GM12878 (cell line): ENCODE measurements around the gene RGS16. TPM values are rescaled to one million over a fixed set of nuclear protein-coding genes. Genes with fewer than 3 reads are reported as not detected.

Source experiments
- ATAC-seq: fragments of 200-7000 bp; cut with Tn5 transposase; 3 replicates; pipeline ENCODE4 v1.9.1; 2020; ENCODE audit warnings: mild to moderate bottlenecking, moderate library complexity
- BruUV-seq: library from RNA; stranded (reverse); fragments of 400-500 nt; replicated peaks from 2 replicates; lab custom pipeline; 2021; lab: Mats Ljungman, UMichigan
- CTCF ChIA-PET: fragments of 300-600 bp; sonication (Branson Sonifier 250); formaldehyde crosslinking; extraction: SDS; loops from one replicate; lab custom pipeline; 2021; ENCODE audit warnings: inconsistent platforms; lab: Yijun Ruan, JAX
- POLR2A ChIA-PET: fragments of 350-600 bp; formaldehyde crosslinking; extraction: SDS; loops from one replicate; lab custom pipeline; 2021; ENCODE audit warnings: inconsistent platforms; lab: Charles Lee
- RAD21 ChIA-PET: fragments of 300-600 bp; sonication (Branson Sonifier 250); formaldehyde crosslinking; loops from one replicate; lab custom pipeline; 2023; ENCODE audit warnings: antibody characterized with exemption; ENCODE audit not compliant: unreplicated experiment; lab: Charles Lee
- SMC1A ChIA-PET: fragments of 300-600 bp; sonication (Branson Sonifier 250); formaldehyde crosslinking; loops from one replicate; lab custom pipeline; 2023; ENCODE audit not compliant: unreplicated experiment, uncharacterized antibody; lab: Charles Lee
- DNase-seq: peaks from one replicate; pipeline ENCODE4 v3.0.0-alpha.2; 2011; ENCODE audit warnings: low read depth, low spot score
- FAIRE-seq: peaks from 3 replicates; lab custom pipeline; 2011; peaks lifted over from hg19 to GRCh38; lab: Jason Lieb, UNC
- H2AFZ ChIP-seq: 2 replicates; pipeline ENCODE4 v1.6.0; 2011; ENCODE audit warnings: low read depth, low read length, control low read depth; ENCODE audit not compliant: control insufficient read depth
- H3K27ac ChIP-seq: 2 replicates; pipeline ENCODE4 v1.5.1; 2011; ENCODE audit warnings: control low read depth; ENCODE audit not compliant: control insufficient read depth, insufficient read depth
- H3K27me3 ChIP-seq, 2 experiments: replicated peaks in 1 of 2; 2 replicates each; pipeline versions ENCODE4 v1.6.0 to v1.6.1; 2011; ENCODE audit warnings: low read length in 1 of 2; ENCODE audit not compliant: control insufficient read depth in 2 of 2, insufficient read depth in 2 of 2
- H3K36me3 ChIP-seq, 2 experiments: 2 replicates each; pipeline ENCODE4 v1.5.1; 2011; ENCODE audit warnings: low read length in 1 of 2; ENCODE audit not compliant: control insufficient read depth in 2 of 2, insufficient read depth in 2 of 2
- H3K4me1 ChIP-seq: 2 replicates; pipeline ENCODE4 v1.6.1; 2011; ENCODE audit warnings: mild to moderate bottlenecking, low read length, moderate library complexity, mixed read lengths; ENCODE audit not compliant: control insufficient read depth, insufficient read depth
- H3K4me2 ChIP-seq: 2 replicates; pipeline ENCODE4 v1.6.0; 2011; ENCODE audit warnings: control low read depth; ENCODE audit not compliant: control insufficient read depth, insufficient read depth
- H3K4me3 ChIP-seq: fragments of 200-600 bp; sonication (generic); 2 replicates; pipeline ENCODE4 v1.5.1; 2016
- H3K79me2 ChIP-seq: 2 replicates; pipeline ENCODE4 v1.6.0; 2011; ENCODE audit warnings: low read length; ENCODE audit not compliant: control insufficient read depth, insufficient read depth
- H3K9ac ChIP-seq: 2 replicates; pipeline ENCODE4 v1.8.0; 2011; ENCODE audit warnings: low read length, control low read depth, mixed read lengths; ENCODE audit not compliant: control insufficient read depth, insufficient read depth
- H3K9me3 ChIP-seq: replicated peaks from 3 replicates; pipeline ENCODE4 v1.5.1; 2011; ENCODE audit warnings: mild to moderate bottlenecking, low read length; ENCODE audit not compliant: control insufficient read depth, insufficient read depth
- H4K20me1 ChIP-seq: 2 replicates; pipeline ENCODE4 v1.6.0; 2011; ENCODE audit not compliant: control insufficient read depth, insufficient read depth
- BACH1 ChIP-seq: fragments of 450-650 bp; IDR thresholded peaks from 2 replicates; pipeline ENCODE4 v1.6.1; 2017; ENCODE audit warnings: mild to moderate bottlenecking, borderline replicate concordance
- MTA2 ChIP-seq: fragments of 450-650 bp; IDR thresholded peaks from 2 replicates; pipeline ENCODE4 v1.6.1; 2016; ENCODE audit warnings: low read depth, mild to moderate bottlenecking, moderate library complexity
- NFIC ChIP-seq: IDR thresholded peaks from 2 replicates; pipeline ENCODE4 v1.6.1; 2012; ENCODE audit warnings: low read depth, mild to moderate bottlenecking, inconsistent platforms, low read length, moderate library complexity
- RFX5 ChIP-seq: IDR thresholded peaks from 2 replicates; pipeline ENCODE4 v1.6.1; 2011; ENCODE audit warnings: low read depth, low read length, improper control_type of control experiment
- STAT1 ChIP-seq: fragments of 450-650 bp; conservative IDR thresholded peaks from 2 replicates; pipeline ENCODE4 v1.6.1; 2014; ENCODE audit warnings: antibody characterized with exemption, mild to moderate bottlenecking
- TARDBP ChIP-seq: IDR thresholded peaks from 2 replicates; pipeline ENCODE4 v1.6.1; 2016; ENCODE audit warnings: borderline replicate concordance
- TBL1XR1 ChIP-seq: IDR thresholded peaks from 2 replicates; pipeline ENCODE4 v1.6.1; 2012; ENCODE audit warnings: low read depth, low read length, improper control_type of control experiment
- ZSCAN29 ChIP-seq: fragments of 450-650 bp; IDR thresholded peaks from 2 replicates; pipeline ENCODE4 v1.6.1; 2017; ENCODE audit warnings: mild to moderate bottlenecking, moderate library complexity
- WGBS: methylation state at CpG from one replicate; pipeline ENCODE4 v1.1.6; 2016; ENCODE audit warnings: low lambda C conversion rate; ENCODE audit not compliant: insufficient replicate concordance, insufficient coverage; ENCODE audit errors: missing lambda C conversion rate; 5-methylcytosine and 5-hydroxymethylcytosine counted together
- in situ Hi-C: fragments of 300-500 bp; cut with MboI; formaldehyde crosslinking; loops from 9 replicates; pipeline ENCODE4 v1.14.3; 2018; ENCODE audit warnings: mixed read lengths
- intact Hi-C: fragments of 100-400 bp; cut with micrococcal nuclease; formaldehyde crosslinking; loops from one replicate; pipeline ENCODE4 v1.14.2; 2022; ENCODE audit not compliant: unreplicated experiment
- polyA plus RNA-seq, 11 experiments: library from polyadenylated mRNA; depleted of rRNA in 4 of 11; unstranded in 6 of 11; stranded (reverse) in 5 of 11; fragments of >200 nt; fragmentation: Nextera tagmentation in 4 of 11; fragmentation: Illumina TruSeq in 1 of 11; extraction: Ambion mirVana in 4 of 11; extraction: Trizol in 1 of 11; gene quantifications; 1 replicate in 1 of 11; 2 replicates in 10 of 11; pipeline versions ENCODE4 v1.2.1 to v1.2.3, GENCODE V29; 2011 to 2016; ENCODE audit warnings: inconsistent platforms in 2 of 11, missing spikeins in 2 of 11, low read depth in 1 of 11
- total RNA-seq, 4 experiments: library from RNA; depleted of rRNA in 3 of 4; stranded (reverse); fragments of >200 nt in 3 of 4; fragmentation: Illumina TruSeq in 1 of 4; extraction: Trizol in 1 of 4; gene quantifications; 2 replicates each; pipeline versions ENCODE4 v1.2.1 to v1.2.3, GENCODE V29; 2013 to 2021
- TF ChIP-seq, protein P1 (sequence below): IDR thresholded peaks from 2 replicates; pipeline ENCODE4 v1.6.1; 2011; ENCODE audit warnings: mild to moderate bottlenecking, low read depth, low read length, moderate library complexity; ENCODE audit not compliant: insufficient replicate concordance
- TF ChIP-seq, protein P2 (sequence below): fragments of 450-650 bp; conservative IDR thresholded peaks from 2 replicates; pipeline ENCODE4 v1.6.1; 2017; ENCODE audit warnings: mild to moderate bottlenecking, moderate library complexity

The RGS16 gene
- total and polyA plus RNA-seq, 10 of the 15 experiments (the other 5 are each of a cell fraction or from before 2014, with no cell fraction given), result 16.4 to 58.2 (median 44.6) TPM

DNA sequence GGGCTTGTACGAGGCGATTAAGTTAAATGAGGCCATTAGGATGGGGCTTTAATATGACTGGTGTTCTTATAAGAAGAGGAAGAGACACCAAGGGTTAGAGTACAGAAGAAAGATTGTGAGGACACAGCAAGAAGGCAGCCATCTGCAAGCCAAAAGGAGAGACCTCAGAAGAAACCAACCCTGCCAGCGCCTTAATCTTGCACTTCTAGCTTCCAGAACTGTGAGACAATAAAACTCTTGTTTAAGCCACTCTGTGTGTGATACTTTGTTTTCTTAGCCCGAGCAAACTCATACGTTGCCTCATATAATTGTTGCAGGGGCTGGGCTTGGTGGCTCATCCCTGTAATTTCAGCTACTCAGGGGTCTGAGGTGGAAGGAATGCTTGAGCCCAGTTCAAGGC lies 33.6 kb upstream of the RGS16 start:
- RAD21 ChIA-PET, result interaction anchor here (0.8 to 1.9 kb wide), 3 partner anchors 12 to 35 kb away, joined by 3 to 5 read pairs (median 3); no protein-coding TSS in a partner anchor
- no peaks in the 10 kb centered on the region for H4K20me1 ChIP-seq
- no peak for DNase-seq
- H3K27ac ChIP-seq, result no peak overlapping the region
- FAIRE-seq, result no peak
- no peaks in the 10 kb centered on the region for H3K79me2 ChIP-seq
- no peak for TF ChIP-seq BACH1
- TF ChIP-seq, protein P1, sequence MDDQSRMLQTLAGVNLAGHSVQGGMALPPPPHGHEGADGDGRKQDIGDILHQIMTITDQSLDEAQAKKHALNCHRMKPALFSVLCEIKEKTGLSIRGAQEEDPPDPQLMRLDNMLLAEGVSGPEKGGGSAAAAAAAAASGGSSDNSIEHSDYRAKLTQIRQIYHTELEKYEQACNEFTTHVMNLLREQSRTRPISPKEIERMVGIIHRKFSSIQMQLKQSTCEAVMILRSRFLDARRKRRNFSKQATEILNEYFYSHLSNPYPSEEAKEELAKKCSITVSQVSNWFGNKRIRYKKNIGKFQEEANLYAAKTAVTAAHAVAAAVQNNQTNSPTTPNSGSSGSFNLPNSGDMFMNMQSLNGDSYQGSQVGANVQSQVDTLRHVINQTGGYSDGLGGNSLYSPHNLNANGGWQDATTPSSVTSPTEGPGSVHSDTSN, result no peak
- TF ChIP-seq MTA2, result no peak
- TF ChIP-seq RFX5, result no peak
- no peak for TF ChIP-seq STAT1
- no peak for TF ChIP-seq NFIC
- no peak for TF ChIP-seq TBL1XR1
- TF ChIP-seq TARDBP, result no peak
- TF ChIP-seq ZSCAN29, result no peak
- TF ChIP-seq, protein P2, sequence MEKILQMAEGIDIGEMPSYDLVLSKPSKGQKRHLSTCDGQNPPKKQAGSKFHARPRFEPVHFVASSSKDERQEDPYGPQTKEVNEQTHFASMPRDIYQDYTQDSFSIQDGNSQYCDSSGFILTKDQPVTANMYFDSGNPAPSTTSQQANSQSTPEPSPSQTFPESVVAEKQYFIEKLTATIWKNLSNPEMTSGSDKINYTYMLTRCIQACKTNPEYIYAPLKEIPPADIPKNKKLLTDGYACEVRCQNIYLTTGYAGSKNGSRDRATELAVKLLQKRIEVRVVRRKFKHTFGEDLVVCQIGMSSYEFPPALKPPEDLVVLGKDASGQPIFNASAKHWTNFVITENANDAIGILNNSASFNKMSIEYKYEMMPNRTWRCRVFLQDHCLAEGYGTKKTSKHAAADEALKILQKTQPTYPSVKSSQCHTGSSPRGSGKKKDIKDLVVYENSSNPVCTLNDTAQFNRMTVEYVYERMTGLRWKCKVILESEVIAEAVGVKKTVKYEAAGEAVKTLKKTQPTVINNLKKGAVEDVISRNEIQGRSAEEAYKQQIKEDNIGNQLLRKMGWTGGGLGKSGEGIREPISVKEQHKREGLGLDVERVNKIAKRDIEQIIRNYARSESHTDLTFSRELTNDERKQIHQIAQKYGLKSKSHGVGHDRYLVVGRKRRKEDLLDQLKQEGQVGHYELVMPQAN, result no peak
- SMC1A ChIA-PET, result interaction anchor here (0.7 to 2.8 kb wide), 3 partner anchors 9 to 15 kb away, joined by 3 to 11 read pairs (median 3); no protein-coding TSS in a partner anchor
- no peak overlapping the region for H2AFZ ChIP-seq
- H3K36me3 ChIP-seq, result no peaks in the 10 kb centered on the region
- in situ Hi-C loops, result no loop called here
- BruUV-seq, result no TSS peak
- intact Hi-C loops, result no loop called here
- no peaks in the 10 kb centered on the region for H3K9me3 ChIP-seq
- no peak overlapping the region for H3K4me3 ChIP-seq
- H3K4me1 ChIP-seq, result no peaks in the 10 kb centered on the region
- WGBS, result 79% methylated on average over 5 of the region's 5 CpGs
- no peak overlapping the region for H3K9ac ChIP-seq
- H3K4me2 ChIP-seq, result no peak overlapping the region
- POLR2A ChIA-PET, result no interaction called here
- H3K27me3 ChIP-seq, result no peaks in the 10 kb centered on the region
- CTCF ChIA-PET, result interaction anchor here (0.8 to 1.7 kb wide), 3 partner anchors 9 to 145 kb away, joined by 3 to 4 read pairs (median 4); no protein-coding TSS in a partner anchor
- no peak for ATAC-seq
